ENCODE data around the gene YIPF7.

Gene YIPF7

GRCh38 chr4:44616621-44617020, 34.8 kb downstream of the YIPF7 start:
- DNase-seq = no peak

GRCh38 chr4:44583393-44583792, 68.0 kb downstream of the YIPF7 start:
- no peak for DNase-seq

- no peak for DNase-seq
Measured at GRCh38 chr4:44580231-44580630, 71.2 kb downstream of the YIPF7 start.

GRCh38 chr4:44578954-44579353, 72.5 kb downstream of the YIPF7 start:
- DNase-seq = no peak
